CD4-positive, alpha-beta T cell treated with Interferon gamma for 1 hour (primary cell): Measurements from ENCODE around the gene MAP2K5.

Experiments used
- DNase-seq: peaks from one replicate; pipeline ENCODE4 v3.0.0-alpha.2; 2020

Gene MAP2K5

DNA sequence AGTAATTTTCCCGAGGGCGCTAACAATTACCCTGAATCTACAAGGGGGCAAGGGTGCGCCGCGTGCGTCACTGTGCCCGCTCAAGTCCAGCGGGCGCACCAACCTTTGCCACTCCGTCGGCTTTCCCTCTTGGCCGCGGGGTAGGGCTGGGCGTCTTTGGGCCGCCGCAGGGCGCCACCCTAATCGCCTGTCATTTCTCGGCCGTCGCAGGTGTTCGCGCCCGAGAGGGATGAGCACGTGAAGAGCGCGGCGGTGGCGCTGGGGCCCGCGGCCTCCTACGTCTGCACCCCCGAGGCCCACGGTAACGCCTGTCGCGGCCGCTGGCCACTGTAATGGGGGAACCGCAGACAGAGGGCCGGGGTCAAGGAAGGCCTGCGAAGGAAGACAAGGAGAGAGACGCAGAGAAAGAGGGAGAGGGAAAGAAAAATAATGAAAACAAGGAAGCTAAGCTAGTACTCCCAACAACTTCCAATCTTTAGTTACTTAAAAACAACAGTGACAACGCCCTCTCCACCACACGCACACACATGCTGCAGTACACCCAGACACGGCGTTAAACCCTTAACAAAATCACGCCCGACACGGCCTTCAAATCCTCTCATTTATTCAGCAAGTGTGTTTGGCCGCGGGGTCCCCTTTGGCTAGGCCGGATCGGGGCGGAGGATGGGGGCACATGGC lies 286.6 kb downstream of the MAP2K5 start:
- no peak for DNase-seq

DNA sequence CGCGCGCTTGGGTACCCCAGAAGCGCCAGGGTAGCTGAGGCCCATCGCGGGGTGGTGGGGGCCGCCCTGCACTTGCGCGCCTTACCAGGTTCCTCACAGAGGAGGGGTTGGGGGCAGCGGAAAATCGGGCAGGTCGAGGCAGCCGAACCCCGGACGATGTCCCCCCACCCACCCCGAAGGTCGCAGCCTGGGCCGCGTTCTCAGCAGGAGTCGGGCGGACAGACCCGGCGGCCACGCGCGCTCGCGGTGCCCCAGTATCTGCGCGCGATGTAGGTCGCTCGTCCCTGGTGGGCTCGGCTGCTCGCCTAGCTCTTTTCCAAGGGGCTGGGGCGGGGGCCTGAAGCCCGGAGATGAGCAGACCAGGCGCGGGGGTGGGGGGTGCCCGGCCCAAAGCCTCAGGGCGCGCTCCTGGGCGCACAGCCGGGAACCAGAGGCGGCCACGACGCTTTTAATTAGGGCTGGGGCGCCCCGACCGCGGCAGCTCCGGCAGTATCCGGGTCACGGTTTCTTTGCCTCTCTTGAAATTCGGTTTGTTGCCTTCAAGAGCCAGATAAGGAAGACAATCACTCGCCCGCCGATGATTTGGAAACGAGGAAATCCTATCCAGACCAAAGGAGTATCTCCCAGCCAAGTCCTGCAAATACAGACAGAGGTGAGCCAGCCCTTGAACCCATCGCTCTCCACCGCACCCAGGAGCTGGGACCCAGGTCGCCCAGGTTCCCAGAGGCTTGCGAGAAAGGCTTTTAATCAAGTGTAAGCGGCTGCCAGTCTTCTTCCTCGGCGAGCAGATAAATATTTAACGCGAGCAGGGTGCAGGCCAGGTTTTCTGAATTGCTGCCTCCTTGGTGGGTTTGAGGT lies 287.4 kb downstream of the MAP2K5 start:
- DNase-seq = no peak

DNA sequence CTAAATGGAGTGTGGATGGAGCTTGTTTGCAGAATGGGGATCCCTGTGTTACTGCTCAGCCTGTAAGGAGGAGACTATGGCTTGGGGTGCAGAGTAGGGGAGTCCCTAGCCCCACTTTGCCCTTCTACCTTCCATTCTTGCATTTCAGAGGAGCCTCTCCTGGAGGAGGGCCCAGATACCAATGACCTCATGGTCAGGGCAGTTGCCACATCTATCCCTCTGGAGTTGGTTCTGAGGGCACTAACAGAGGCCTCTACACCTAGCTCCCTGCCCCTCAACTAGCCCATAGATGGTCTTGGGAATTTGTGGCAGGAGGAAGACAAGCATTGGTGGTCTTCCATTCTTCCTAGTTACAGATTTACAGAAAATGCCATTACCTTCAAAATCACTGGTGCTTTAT lies 288.9 kb downstream of the MAP2K5 start:
- DNase-seq = no peak

DNA sequence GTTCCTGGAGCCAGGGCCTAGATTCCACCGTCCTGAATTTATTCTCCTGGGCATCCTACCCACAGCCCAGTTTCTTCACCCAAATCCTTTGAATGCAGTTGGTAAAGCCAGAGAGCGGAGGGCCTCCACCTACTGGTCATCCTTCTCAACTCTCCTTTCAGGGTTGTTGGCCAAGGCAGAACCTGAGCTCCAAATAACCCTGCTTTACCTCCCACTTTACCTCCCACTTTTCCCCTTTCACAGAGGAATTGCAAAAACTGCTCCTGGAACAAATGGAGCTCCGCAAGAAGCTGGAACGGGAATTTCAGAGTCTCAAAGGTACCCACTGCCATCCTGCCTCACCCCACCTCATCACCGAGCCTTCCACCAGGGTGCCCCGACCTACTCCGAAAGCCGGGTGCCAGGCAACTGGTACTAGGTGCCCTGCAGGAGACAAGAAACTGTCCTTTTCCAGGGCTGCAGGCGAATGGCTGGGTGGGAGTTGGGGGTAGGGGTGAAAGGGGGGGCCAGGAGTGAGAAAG lies 289.6 kb downstream of the MAP2K5 start:
- no peak for DNase-seq

GRCh38 chr15:67832897-67833709 lies 290.6 kb downstream of the MAP2K5 start:
- no peak for DNase-seq

- peak; percentile 28 for DNase-seq
Measured at GRCh38 chr15:67833710-67834511, 291.4 kb downstream of the MAP2K5 start.

DNA sequence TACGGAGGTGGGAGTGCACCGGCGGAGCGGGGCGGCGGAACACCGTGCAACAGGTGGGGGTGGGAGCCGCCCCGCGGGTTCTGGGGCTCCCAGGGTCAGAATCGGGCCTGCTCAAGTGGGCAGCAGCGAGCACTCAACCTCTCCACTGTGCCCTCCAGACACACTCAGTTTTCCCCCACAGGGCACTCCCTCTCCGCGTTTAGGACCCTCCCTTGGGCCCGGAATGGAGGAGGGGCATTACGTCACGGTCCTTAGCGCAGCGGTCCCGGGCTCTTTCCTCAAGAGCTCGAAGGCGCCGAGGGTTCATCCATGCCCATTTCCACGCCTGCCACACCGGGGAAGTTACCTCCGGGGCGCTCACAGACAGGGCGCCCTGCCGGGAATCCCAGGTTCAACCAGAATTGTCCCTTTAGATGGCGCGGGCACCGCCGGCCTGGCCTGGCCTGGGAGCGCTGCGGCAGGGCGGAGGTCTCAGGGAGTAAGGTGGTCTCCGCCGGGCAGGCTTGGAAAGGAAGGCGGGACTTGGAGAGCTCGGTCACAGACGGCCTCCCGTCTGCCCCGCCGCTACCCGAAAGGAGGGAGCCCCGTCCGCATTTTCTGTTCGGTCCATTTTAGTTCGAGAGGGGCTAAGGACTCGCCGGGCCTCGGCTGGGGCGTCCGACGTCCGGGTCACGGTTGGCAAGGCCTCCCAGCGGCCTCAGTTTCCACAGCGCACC lies 292.2 kb downstream of the MAP2K5 start:
- DNase-seq = no peak

DNA sequence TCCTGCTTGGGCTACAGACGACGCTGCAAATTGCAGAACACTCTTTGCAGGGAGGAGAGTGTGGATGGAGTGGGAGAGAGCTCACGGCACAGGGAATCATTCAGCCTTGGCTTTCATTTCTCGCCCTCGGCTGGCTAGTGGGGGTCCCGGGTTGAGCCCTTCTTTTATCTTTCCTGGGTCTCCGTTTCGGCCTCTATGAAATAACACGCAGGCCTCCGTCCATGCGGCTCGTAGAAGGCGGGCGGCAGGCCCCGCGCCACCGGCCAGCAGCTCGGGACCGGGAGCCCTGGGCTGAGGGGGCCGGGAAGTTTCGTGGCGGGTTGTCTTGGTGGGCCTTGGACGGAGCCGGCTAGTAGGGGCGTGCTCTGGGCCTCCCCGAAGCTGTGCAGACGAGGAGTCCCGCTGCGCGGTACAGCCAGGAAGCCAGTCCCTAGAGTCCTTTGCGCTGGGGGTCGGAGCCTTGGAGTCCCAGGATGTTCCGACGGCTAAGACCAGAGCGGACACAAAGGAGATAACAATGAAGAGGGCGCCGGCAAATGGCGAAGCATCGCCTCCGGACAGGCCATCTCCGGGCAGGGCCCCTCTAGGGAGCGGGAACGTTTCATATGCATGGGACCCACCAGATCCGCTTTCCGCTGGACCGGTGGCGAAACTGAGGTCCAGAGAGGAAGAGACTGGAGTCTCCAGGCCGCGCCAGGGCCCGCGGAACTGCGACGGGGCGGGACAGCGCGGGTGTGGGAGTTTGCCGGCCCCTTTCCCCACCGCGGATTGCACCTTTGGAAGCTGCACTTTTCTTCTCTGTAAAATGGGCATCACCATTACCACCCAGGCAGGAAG lies 293.0 kb downstream of the MAP2K5 start:
- no peak for DNase-seq

DNA sequence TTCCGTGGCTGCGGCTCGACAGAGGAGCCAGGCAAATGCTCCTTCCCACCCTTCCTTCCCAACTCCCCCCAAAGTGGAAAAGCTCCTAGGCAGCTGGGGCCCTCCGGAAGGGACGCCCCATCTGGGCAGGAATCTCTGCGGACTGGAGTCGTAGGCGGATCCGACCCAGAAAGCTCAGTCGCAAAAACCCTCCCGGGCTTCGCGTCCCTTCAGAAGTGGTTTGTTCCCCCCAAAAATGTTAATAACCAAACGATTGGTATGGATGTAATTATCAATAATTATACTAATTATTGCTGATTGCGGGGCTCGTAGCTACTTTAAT lies 293.6 kb downstream of the MAP2K5 start:
- DNase-seq = no peak

DNA sequence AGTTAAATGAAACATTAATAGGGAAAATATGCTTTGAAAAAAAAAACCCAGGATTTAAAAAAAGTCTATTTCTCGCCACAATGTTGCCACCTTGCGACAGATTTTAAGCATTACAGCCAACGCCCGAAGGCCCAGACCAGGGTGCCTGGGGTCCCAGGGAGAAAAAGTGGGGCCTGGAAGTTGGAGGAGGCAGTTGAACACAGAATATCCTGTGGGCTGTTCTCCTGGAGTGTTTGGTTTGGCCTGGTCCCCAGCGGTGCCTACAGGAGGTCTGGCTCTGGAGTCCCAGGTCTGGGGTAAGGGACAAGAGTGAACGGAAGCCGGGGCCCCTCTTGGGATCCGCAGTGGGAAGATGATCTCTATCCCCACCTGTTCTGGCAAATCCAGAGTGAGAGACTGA lies 294.0 kb downstream of the MAP2K5 start:
- DNase-seq = peak; percentile 48

DNA sequence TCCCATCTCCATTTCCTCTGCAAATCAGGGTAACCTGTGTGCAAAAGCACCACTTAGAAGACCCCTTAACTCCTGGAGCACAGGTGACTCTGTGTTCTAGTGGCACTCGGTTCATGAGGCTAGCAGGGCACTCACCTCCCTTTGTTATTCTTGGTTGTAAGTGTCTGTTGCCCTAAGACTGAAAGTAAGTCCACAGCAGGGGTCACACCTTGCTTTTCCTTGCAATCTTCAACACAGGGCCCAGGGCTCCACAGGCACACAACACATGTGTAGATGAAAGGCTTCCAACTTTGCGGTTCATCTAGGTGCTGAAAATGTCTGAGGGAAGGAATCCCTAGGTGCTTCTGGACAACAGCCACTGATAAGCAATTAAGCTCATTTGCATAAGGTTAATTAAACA lies 294.5 kb downstream of the MAP2K5 start:
- no peak for DNase-seq

GRCh38 chr15:67838789-67839332 lies 296.4 kb downstream of the MAP2K5 start:
- DNase-seq = no peak

DNA sequence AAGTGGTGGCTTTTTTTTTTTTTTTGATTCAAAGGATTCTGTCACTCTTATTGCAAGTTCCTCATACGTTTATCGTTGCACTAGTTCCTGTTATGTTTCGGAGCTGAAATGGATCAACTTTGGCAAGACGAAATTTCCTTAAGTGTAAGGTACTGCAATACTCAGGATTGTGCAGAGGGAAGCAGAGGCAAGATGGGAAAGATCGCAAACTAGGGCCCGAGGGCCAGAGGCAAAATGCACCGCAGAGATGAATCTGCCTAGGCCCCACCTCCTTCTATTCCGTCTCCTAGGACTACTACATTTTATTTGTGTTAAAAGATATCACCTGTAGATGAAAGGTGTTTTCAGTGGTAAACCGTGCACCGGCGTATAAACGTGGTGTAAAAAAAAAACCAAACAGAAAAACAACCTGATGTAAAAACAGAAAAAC lies 297.0 kb downstream of the MAP2K5 start:
- DNase-seq = no peak

GRCh38 chr15:67839929-67840748 lies 297.6 kb downstream of the MAP2K5 start, which contains the start of gene RNU6-1:
Gene RNU6-1, minus strand, starts transcription at chr15:67840045.
- peak; percentile 95 for DNase-seq

GRCh38 chr15:67840749-67841512 lies 298.4 kb downstream of the MAP2K5 start:
- DNase-seq = no peak

GRCh38 chr15:67841513-67841762 lies 298.9 kb downstream of the MAP2K5 start:
- no peak for DNase-seq

DNA sequence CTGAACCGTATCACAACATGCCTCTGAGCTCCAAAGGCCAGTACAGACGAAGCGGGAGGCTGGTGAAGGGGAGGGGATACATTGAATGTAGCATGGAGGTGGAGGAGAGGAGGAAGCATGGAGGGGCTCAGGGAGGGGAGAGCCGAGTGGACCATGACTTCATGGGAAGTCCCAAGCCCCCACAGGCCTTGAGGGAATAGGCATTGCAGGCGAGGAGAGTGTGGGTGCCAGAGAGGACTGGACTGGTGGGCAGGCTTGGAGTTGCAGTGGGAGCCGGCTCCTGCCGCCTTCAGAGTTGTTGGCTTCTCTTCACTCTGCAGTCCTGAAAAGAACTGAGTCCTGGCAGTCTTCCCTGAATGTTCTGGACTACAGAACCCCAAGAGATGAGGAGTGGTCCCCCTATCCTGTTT lies 300.6 kb downstream of the MAP2K5 start:
- no peak for DNase-seq

- DNase-seq = no peak
Measured at GRCh38 chr15:67843571-67844387, 301.3 kb downstream of the MAP2K5 start.
